Esophagus squamous epithelium (tissue), 4 donors: ENCODE results near the gene CNTNAP2.

ENCODE experiments used
- POLR2A ChIP-seq, 4 donors: fragments of 450-650 bp; IDR thresholded peaks; one replicate each; pipeline ENCODE4 v1.6.1; 2017; ENCODE audit warnings: antibody characterized with exemption in 4 of 4, mild to moderate bottlenecking in 4 of 4, moderate library complexity in 3 of 4
- TF ChIP-seq, protein P1 (sequence below), 6 experiments: fragments of 450-650 bp in 4 of 6; fragments of 200-600 bp in 2 of 6; sonication (generic) in 2 of 6; IDR thresholded peaks; one replicate each; pipeline ENCODE4 v1.5.1; 2016 to 2019; ENCODE audit warnings: antibody characterized with exemption in 6 of 6, mild to moderate bottlenecking in 4 of 6, moderate library complexity in 4 of 6

DNA sequence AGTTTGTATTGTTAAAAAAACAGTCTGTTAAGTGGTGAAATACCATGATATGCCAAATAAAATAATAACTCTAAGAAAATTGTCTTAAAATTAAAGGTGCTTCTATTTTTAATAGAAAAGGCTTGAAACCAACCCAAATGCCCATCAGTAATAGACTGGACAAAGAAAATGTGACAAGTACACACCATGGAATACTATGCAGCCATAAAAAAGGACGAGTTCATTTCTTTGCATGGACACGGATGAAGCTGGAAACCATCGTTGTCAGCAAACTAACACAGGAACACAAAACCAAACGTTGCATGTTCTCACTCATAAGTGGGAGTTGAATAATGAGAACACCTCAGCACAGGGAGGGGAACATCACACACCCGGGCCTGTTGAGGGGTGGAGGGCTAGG is 7.1 kb downstream of the CNTNAP2 start:
- TF ChIP-seq, protein P1, sequence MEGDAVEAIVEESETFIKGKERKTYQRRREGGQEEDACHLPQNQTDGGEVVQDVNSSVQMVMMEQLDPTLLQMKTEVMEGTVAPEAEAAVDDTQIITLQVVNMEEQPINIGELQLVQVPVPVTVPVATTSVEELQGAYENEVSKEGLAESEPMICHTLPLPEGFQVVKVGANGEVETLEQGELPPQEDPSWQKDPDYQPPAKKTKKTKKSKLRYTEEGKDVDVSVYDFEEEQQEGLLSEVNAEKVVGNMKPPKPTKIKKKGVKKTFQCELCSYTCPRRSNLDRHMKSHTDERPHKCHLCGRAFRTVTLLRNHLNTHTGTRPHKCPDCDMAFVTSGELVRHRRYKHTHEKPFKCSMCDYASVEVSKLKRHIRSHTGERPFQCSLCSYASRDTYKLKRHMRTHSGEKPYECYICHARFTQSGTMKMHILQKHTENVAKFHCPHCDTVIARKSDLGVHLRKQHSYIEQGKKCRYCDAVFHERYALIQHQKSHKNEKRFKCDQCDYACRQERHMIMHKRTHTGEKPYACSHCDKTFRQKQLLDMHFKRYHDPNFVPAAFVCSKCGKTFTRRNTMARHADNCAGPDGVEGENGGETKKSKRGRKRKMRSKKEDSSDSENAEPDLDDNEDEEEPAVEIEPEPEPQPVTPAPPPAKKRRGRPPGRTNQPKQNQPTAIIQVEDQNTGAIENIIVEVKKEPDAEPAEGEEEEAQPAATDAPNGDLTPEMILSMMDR (IDR thresholded peaks at IDR 0.05): no peak
- no peak for TF ChIP-seq POLR2A (IDR thresholded peaks at IDR 0.05)
